GM12878 (cell line): ENCODE measurements around the gene PUS7.

Experiments
- BMI1 ChIP-seq: fragments of 450-650 bp; IDR thresholded peaks from 2 replicates; pipeline ENCODE4 v1.6.1; 2016; ENCODE audit warnings: mild to moderate bottlenecking, moderate library complexity, borderline replicate concordance
- POLR2A ChIP-seq: IDR thresholded peaks from 2 replicates; pipeline ENCODE4 v1.6.1; 2011; ENCODE audit warnings: low read depth, mild to moderate bottlenecking, low read length

DNA sequence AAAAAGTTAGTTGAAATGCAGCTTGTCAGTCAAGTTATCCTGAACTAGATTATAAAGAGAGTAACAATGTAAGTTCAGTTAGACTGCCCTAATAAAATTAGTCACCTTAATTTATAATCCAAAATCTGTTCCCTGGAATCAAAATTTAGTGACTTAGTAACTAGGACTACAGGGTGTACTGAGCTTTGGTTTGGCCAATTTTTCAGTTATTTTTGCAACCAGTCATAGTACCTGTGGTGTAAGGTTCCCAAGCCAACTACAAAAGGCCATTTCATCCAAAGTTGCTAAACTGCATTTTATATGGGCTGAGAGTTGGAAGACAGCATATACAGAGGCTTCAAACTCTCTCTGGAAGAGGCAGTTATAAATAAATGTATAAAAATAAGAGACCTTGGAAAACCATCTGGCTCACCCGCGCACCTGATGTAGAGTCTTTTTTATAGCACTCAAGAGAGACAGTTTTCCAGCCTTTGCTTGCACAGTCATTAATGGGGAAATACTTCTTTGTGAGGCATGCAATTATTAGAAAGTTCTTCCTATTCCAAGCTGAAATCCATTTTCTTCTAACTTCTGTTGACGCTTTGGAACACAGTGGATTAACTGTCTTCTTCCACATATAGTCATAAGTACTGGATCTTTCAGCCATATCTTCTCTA, 59.2 kb downstream of the PUS7 start:
- TF ChIP-seq BMI1 (no peak), POLR2A (no peak)
